Ovary (tissue), 3 donors: ENCODE data around the gene TJP1.

ENCODE experiments used
- CTCF ChIP-seq, 3 donors: fragments of 450-650 bp in 2 of 3; fragments of 200-600 bp in 1 of 3; IDR thresholded peaks; one replicate each; pipeline versions ENCODE4 v1.5.1 to v1.8.0; 2016 to 2022; ENCODE audit warnings: antibody characterized with exemption in 3 of 3, mild to moderate bottlenecking in 1 of 3
- EP300 ChIP-seq: sonication (generic); formaldehyde crosslinking; IDR thresholded peaks from one replicate; pipeline ENCODE4 v1.6.1; 2017; ENCODE audit warnings: antibody characterized with exemption
- POLR2A ChIP-seq: fragments of 450-650 bp; IDR thresholded peaks from one replicate; pipeline ENCODE4 v1.6.1; 2017; ENCODE audit warnings: antibody characterized with exemption, mild to moderate bottlenecking, moderate library complexity
- donor health status: DM: no; HTN: no; CAD: no.

- no peak for TF ChIP-seq CTCF (IDR thresholded peaks at IDR 0.05)
- TF ChIP-seq EP300 = no peak
- TF ChIP-seq POLR2A = no peak
These were observed 40.0 kb upstream of the TJP1 start for GRCh38 chr15:29862271-29862670.
